Mesendoderm (in vitro differentiated cells): Measurements from ENCODE around the gene DRAP1.

Experiments
- DNase-seq: peaks from one replicate; pipeline ENCODE4 v3.0.0; 2013
- H2AK5ac ChIP-seq: 2 replicates; pipeline ENCODE4 v1.6.1; 2013; ENCODE audit warnings: low read length, inconsistent platforms
- H2BK120ac ChIP-seq: 2 replicates; pipeline ENCODE4 v1.6.1; 2013; ENCODE audit warnings: low read depth, mild to moderate bottlenecking, low read length, moderate library complexity, mixed read lengths
- H2BK15ac ChIP-seq: replicated peaks from 2 replicates; pipeline ENCODE4 v1.6.1; 2013; ENCODE audit warnings: low read depth, mild to moderate bottlenecking, moderate library complexity
- H2BK5ac ChIP-seq: 2 replicates; pipeline ENCODE4 v1.6.1; 2013; ENCODE audit warnings: low read length, inconsistent platforms
- H3K18ac ChIP-seq: 2 replicates; pipeline ENCODE4 v1.6.1; 2013; ENCODE audit warnings: mild to moderate bottlenecking, low read length, mixed read lengths
- H3K23ac ChIP-seq: one replicate; pipeline ENCODE4 v1.6.1; 2013; ENCODE audit warnings: low read length
- H3K27ac ChIP-seq: 2 replicates; pipeline ENCODE4 v1.5.1; 2013; ENCODE audit warnings: low read depth, mild to moderate bottlenecking, inconsistent platforms, low read length, moderate library complexity
- H3K27me3 ChIP-seq: 2 replicates; pipeline ENCODE4 v1.6.1; 2013; ENCODE audit warnings: low read length, control low read depth, mild to moderate bottlenecking, inconsistent platforms; ENCODE audit not compliant: insufficient read depth, poor library complexity
- H3K36me3 ChIP-seq: 2 replicates; pipeline ENCODE4 v1.6.1; 2013; ENCODE audit warnings: low read length, inconsistent platforms; ENCODE audit not compliant: control insufficient read depth, insufficient read depth
- H3K4ac ChIP-seq: one replicate; pipeline ENCODE4 v1.6.1; 2013; ENCODE audit warnings: low read depth, mild to moderate bottlenecking, low read length, moderate library complexity
- H3K4me1 ChIP-seq: 2 replicates; pipeline ENCODE4 v1.6.1; 2013; ENCODE audit warnings: low read depth, low read length, inconsistent platforms; ENCODE audit not compliant: control insufficient read depth
- H3K4me2 ChIP-seq: 2 replicates; pipeline ENCODE4 v1.6.1; 2013; ENCODE audit warnings: low read length
- H3K4me3 ChIP-seq: 2 replicates; pipeline ENCODE4 v1.5.1; 2013; ENCODE audit warnings: mild to moderate bottlenecking, low read length
- H3K56ac ChIP-seq: one replicate; pipeline ENCODE4 v1.6.1; 2013; ENCODE audit warnings: low read length
- H3K79me1 ChIP-seq: 2 replicates; pipeline ENCODE4 v1.6.1; 2013; ENCODE audit warnings: low read length, inconsistent platforms
- H3K79me2 ChIP-seq: 2 replicates; pipeline ENCODE4 v1.6.1; 2013; ENCODE audit warnings: mild to moderate bottlenecking, low read length; ENCODE audit not compliant: control insufficient read depth, insufficient read depth
- H3K9ac ChIP-seq: 2 replicates; pipeline ENCODE4 v1.6.1; 2013; ENCODE audit warnings: low read length, inconsistent platforms
- H4K5ac ChIP-seq: one replicate; pipeline ENCODE4 v1.6.1; 2013; ENCODE audit warnings: low read length
- H4K8ac ChIP-seq: one replicate; pipeline ENCODE4 v1.6.1; 2013; ENCODE audit warnings: low read depth, mild to moderate bottlenecking, control low read depth, low read length, moderate library complexity
- WGBS: extraction: QIAGEN DNeasy Blood & Tissue Kit; methylation state at CpG from one replicate; pipeline ENCODE4 v1.1.7; 2013; ENCODE audit warnings: low lambda C conversion rate, missing lambda C conversion rate; ENCODE audit not compliant: insufficient coverage; ENCODE audit errors: extremely low coverage; 5-methylcytosine and 5-hydroxymethylcytosine counted together

Gene DRAP1

GRCh38 chr11:65885808-65886536 lies 33.3 kb upstream of the DRAP1 start:
- peaks cover 14% of the 10 kb centered on the region for H3K36me3 ChIP-seq
- no peak overlapping the region for H3K4me3 ChIP-seq
- peaks cover 9% of the 10 kb centered on the region for H3K79me1 ChIP-seq

GRCh38 chr11:65886826-65887722 lies 32.2 kb upstream of the DRAP1 start:
- peak overlapping the region; percentile 74 for H2AK5ac ChIP-seq
- peak overlapping the region; percentile 96 for H3K4me2 ChIP-seq
- WGBS, result no CpG with 5 or more reads among the region's 14 CpGs
- H2BK120ac ChIP-seq, result no peak overlapping the region
- H3K27ac ChIP-seq, result peak overlapping the region; percentile 4
- peaks cover 14% of the 10 kb centered on the region for H3K36me3 ChIP-seq
- H3K27me3 ChIP-seq, result no peaks in the 10 kb centered on the region
- H3K79me1 ChIP-seq, result peaks cover 9% of the 10 kb centered on the region
- no peak overlapping the region for H3K4ac ChIP-seq
- H3K4me3 ChIP-seq, result peak overlapping the region; percentile 84
- peak overlapping the region; percentile 97 for H3K56ac ChIP-seq
- no peak overlapping the region for H4K8ac ChIP-seq
- H3K4me1 ChIP-seq, result peaks cover 6% of the 10 kb centered on the region
- no peak overlapping the region for H3K23ac ChIP-seq
- H2BK5ac ChIP-seq, result no peak overlapping the region
- H3K18ac ChIP-seq, result no peak overlapping the region
- no peak for DNase-seq
- peak overlapping the region; percentile 96 for H3K9ac ChIP-seq
- H4K5ac ChIP-seq, result no peak overlapping the region
- H2BK15ac ChIP-seq, result no peak overlapping the region
- peaks cover 3% of the 10 kb centered on the region for H3K79me2 ChIP-seq

More at GRCh38 chr11:65885808-65886536, 33.3 kb upstream of the DRAP1 start:
- Histone ChIP-seq H2BK15ac (no peak overlapping the region), H2BK5ac (no peak overlapping the region), H3K27ac (no peak overlapping the region), H3K4ac (no peak overlapping the region), H3K56ac (peak overlapping the region; percentile 15), H3K9ac (no peak overlapping the region), H3K79me2 (peaks cover 3% of the 10 kb centered on the region), H2AK5ac (no peak overlapping the region), H3K4me1 (peaks cover 6% of the 10 kb centered on the region), H3K27me3 (no peaks in the 10 kb centered on the region), H2BK120ac (no peak overlapping the region), H3K18ac (no peak overlapping the region), H3K23ac (no peak overlapping the region), H4K5ac (no peak overlapping the region), H4K8ac (no peak overlapping the region), H3K4me2 (no peak overlapping the region)
- WGBS, result no CpG with 5 or more reads among the region's 12 CpGs
- DNase-seq, result no peak

- Histone ChIP-seq H2BK120ac (no peak overlapping the region), H3K4me1 (peaks cover 6% of the 10 kb centered on the region), H3K4ac (no peak overlapping the region), H3K36me3 (peaks cover 14% of the 10 kb centered on the region), H2BK5ac (no peak overlapping the region), H3K9ac (peak overlapping the region; percentile 96), H3K23ac (no peak overlapping the region), H3K27ac (peak overlapping the region; percentile 59), H2BK15ac (no peak overlapping the region), H3K4me2 (peak overlapping the region; percentile 96), H3K79me1 (peaks cover 9% of the 10 kb centered on the region), H3K18ac (no peak overlapping the region), H3K56ac (peak overlapping the region; percentile 97), H3K79me2 (peaks cover 3% of the 10 kb centered on the region), H4K8ac (no peak overlapping the region), H3K4me3 (peak overlapping the region; percentile 84), H4K5ac (no peak overlapping the region), H3K27me3 (no peaks in the 10 kb centered on the region), H2AK5ac (peak overlapping the region; percentile 74)
- WGBS, result no CpG with 5 or more reads among the region's 23 CpGs
- DNase-seq, result no peak
Observed at GRCh38 chr11:65887723-65888162, 31.5 kb upstream of the DRAP1 start.

- H3K23ac ChIP-seq, result peak within 1 kb of the TSS; percentile 94
Observed at GRCh38 chr11:65888163-65888814, 30.9 kb upstream of the DRAP1 start, which contains the start of gene FIBP. Gene FIBP, minus strand, starts transcription at chr11:65888471. Its CDS starts 53 bp downstream, at chr11:65888418.

GRCh38 chr11:65890324-65891218 lies 28.7 kb upstream of the DRAP1 start, which contains the start of gene CCDC85B:
Gene CCDC85B, plus strand, starts transcription at chr11:65890673. Its CDS starts 111 bp downstream, at chr11:65890784.
- H3K56ac ChIP-seq, result peak within 1 kb of the TSS; percentile 98
- H4K8ac ChIP-seq, result no peak within 1 kb of the TSS
- H3K4me3 ChIP-seq, result peak within 1 kb of the TSS; percentile 44
- peak within 1 kb of the TSS; percentile 82 for H3K18ac ChIP-seq
- no CpG with 5 or more reads among the region's 94 CpGs for WGBS
- peak within 1 kb of the TSS; percentile 80 for H3K23ac ChIP-seq
- H2BK15ac ChIP-seq, result no peak within 1 kb of the TSS
- H3K79me1 ChIP-seq, result peaks cover 8% of the 10 kb centered on the region
- no peak within 1 kb of the TSS for H2BK120ac ChIP-seq
- H3K4ac ChIP-seq, result peak within 1 kb of the TSS; percentile 38
- peak; percentile 96 for DNase-seq
- peaks cover 6% of the 10 kb centered on the region for H3K4me1 ChIP-seq
- H2AK5ac ChIP-seq, result no peak within 1 kb of the TSS
- peak within 1 kb of the TSS; percentile 75 for H3K9ac ChIP-seq
- H3K36me3 ChIP-seq, result peaks cover 2% of the 10 kb centered on the region
- H3K4me2 ChIP-seq, result peak within 1 kb of the TSS; percentile 58
- peak within 1 kb of the TSS; percentile 60 for H3K27ac ChIP-seq
- H3K79me2 ChIP-seq, result peaks cover 3% of the 10 kb centered on the region
- H4K5ac ChIP-seq, result no peak within 1 kb of the TSS
- no peak within 1 kb of the TSS for H2BK5ac ChIP-seq
- H3K27me3 ChIP-seq, result no peaks in the 10 kb centered on the region

More at GRCh38 chr11:65888163-65888814, 30.9 kb upstream of the DRAP1 start, which contains the start of gene FIBP:
- H2BK5ac ChIP-seq, result no peak within 1 kb of the TSS
- WGBS, result no CpG with 5 or more reads among the region's 57 CpGs
- H3K36me3 ChIP-seq, result peaks cover 12% of the 10 kb centered on the region
- H2AK5ac ChIP-seq, result peak within 1 kb of the TSS; percentile 74
- H2BK120ac ChIP-seq, result no peak within 1 kb of the TSS
- H3K79me1 ChIP-seq, result peaks cover 9% of the 10 kb centered on the region
- H3K9ac ChIP-seq, result peak within 1 kb of the TSS; percentile 96
- peaks cover 3% of the 10 kb centered on the region for H3K79me2 ChIP-seq
- no peak within 1 kb of the TSS for H4K8ac ChIP-seq
- H3K56ac ChIP-seq, result peak within 1 kb of the TSS; percentile 97
- H3K4me1 ChIP-seq, result peaks cover 6% of the 10 kb centered on the region
- DNase-seq, result peak; percentile 98
- H3K27me3 ChIP-seq, result no peaks in the 10 kb centered on the region
- H3K18ac ChIP-seq, result peak within 1 kb of the TSS; percentile 29
- H2BK15ac ChIP-seq, result no peak within 1 kb of the TSS
- H3K4me2 ChIP-seq, result peak within 1 kb of the TSS; percentile 96
- H3K4me3 ChIP-seq, result peak within 1 kb of the TSS; percentile 84
- no peak within 1 kb of the TSS for H4K5ac ChIP-seq
- no peak within 1 kb of the TSS for H3K4ac ChIP-seq
- peak within 1 kb of the TSS; percentile 59 for H3K27ac ChIP-seq
